Testis (tissue), 3 donors: ENCODE results near the gene S100A5. TPM values are rescaled to one million over a fixed set of nuclear protein-coding genes. Genes with fewer than 3 reads are reported as not detected.

ENCODE experiments used
- DNase-seq: peaks from one replicate; pipeline ENCODE4 v3.0.0-alpha.2; 2019
- H3K27ac ChIP-seq, 2 donors: fragments of 200-600 bp; sonication (generic); one replicate each; pipeline ENCODE4 v1.5.1; 2019
- H3K27me3 ChIP-seq: fragments of 200-600 bp; sonication (generic); one replicate; pipeline ENCODE4 v1.5.1; 2019
- H3K36me3 ChIP-seq: fragments of 200-600 bp; sonication (generic); one replicate; pipeline ENCODE4 v1.5.1; 2017; ENCODE audit warnings: low read depth; ENCODE audit errors: missing control alignments
- H3K4me1 ChIP-seq: fragments of 200-600 bp; sonication (generic); one replicate; pipeline ENCODE4 v1.5.1; 2019
- H3K4me3 ChIP-seq, 2 donors: fragments of 200-600 bp; sonication (generic); one replicate each; pipeline ENCODE4 v1.5.1; 2017 to 2019
- H3K9me3 ChIP-seq: fragments of 200-600 bp; sonication (generic); one replicate; pipeline ENCODE4 v1.5.1; 2017
- CTCF ChIP-seq, 3 experiments: fragments of 450-650 bp in 2 of 3; fragments of 200-600 bp in 1 of 3; sonication (generic) in 1 of 3; IDR thresholded peaks; one replicate each; pipeline ENCODE4 v1.5.1; 2016 to 2019; ENCODE audit warnings: antibody characterized with exemption in 3 of 3, mild to moderate bottlenecking in 2 of 3, moderate library complexity in 1 of 3
- POLR2A ChIP-seq: fragments of 450-650 bp; IDR thresholded peaks from one replicate; pipeline ENCODE4 v1.6.1; 2017; ENCODE audit warnings: antibody characterized with exemption, mild to moderate bottlenecking, moderate library complexity
- WGBS, 2 donors: methylation state at CpG; one replicate each; pipeline ENCODE4 v1.1.5; 2018; 5-methylcytosine and 5-hydroxymethylcytosine counted together
- intact Hi-C: fragments of 100-400 bp; cut with DNase I; formaldehyde crosslinking; loops from one replicate; pipeline ENCODE4 v1.15.1; 2023; ENCODE audit warnings: low total_unique reads
- polyA plus RNA-seq: library from polyadenylated mRNA; stranded (reverse); fragments of 350-450 nt; fragmentation: Illumina TruSeq; extraction: RNeasy Lipid Tissue Mini Kit (QIAGEN cat#74804); gene quantifications from one replicate; pipeline ENCODE4 v1.2.3, GENCODE V29; 2014; ENCODE audit warnings: low read depth, low replicate concordance; ENCODE audit not compliant: insufficient read depth
- total RNA-seq, 2 donors: library from RNA; depleted of rRNA; stranded (reverse); fragments of >200 nt; gene quantifications; one replicate each; pipeline ENCODE4 v1.2.3, GENCODE V29; 2016

The S100A5 gene
- total and polyA plus RNA-seq, 3 donors from 2014 or later: 1.3 TPM; not detected in 2

- Histone ChIP-seq H3K27me3 (no peaks in the 10 kb centered on the region), H3K9me3 (no peaks in the 10 kb centered on the region), H3K4me3 (no peak overlapping the region), H3K36me3 (no peaks in the 10 kb centered on the region), H3K4me1 (peaks cover 11% of the 10 kb centered on the region), H3K27ac (no peak overlapping the region)
- DNase-seq: no peak
- TF ChIP-seq CTCF (IDR thresholded peaks at IDR 0.05) (no peak), POLR2A (no peak)
- intact Hi-C loops: no loop called here
- 58 to 77% methylated on average over 10 to 13 of the region's 13 CpGs for WGBS, 2 donors
Observed at GRCh38 chr1:153541641-153542590, 1.2 kb upstream of the S100A5 start.

GRCh38 chr1:153539395-153540093, 1.2 kb downstream of the S100A5 start:
- WGBS, 2 donors: 90 to 91% methylated on average over 4 of the region's 4 CpGs
- Histone ChIP-seq H3K36me3 (no peaks in the 10 kb centered on the region), H3K4me1 (no peaks in the 10 kb centered on the region), H3K4me3 (no peak overlapping the region), H3K27ac (no peak overlapping the region), H3K9me3 (no peaks in the 10 kb centered on the region), H3K27me3 (no peaks in the 10 kb centered on the region)
- no peak for TF ChIP-seq CTCF (IDR thresholded peaks at IDR 0.05)
- TF ChIP-seq POLR2A: no peak
- no peak for DNase-seq
- intact Hi-C loops: no loop called here

GRCh38 chr1:153538315-153538821, 2.4 kb downstream of the S100A5 start:
- TF ChIP-seq CTCF (IDR thresholded peaks at IDR 0.05) (no peak), POLR2A (no peak)
- Histone ChIP-seq H3K27ac (no peak overlapping the region), H3K4me3 (no peak overlapping the region), H3K27me3 (no peaks in the 10 kb centered on the region), H3K9me3 (no peaks in the 10 kb centered on the region), H3K36me3 (no peaks in the 10 kb centered on the region), H3K4me1 (peaks cover 10% of the 10 kb centered on the region)
- WGBS, 2 donors: 83 to 95% methylated on average over 5 to 6 of the region's 6 CpGs
- DNase-seq: no peak
- intact Hi-C loops: no loop called here

GRCh38 chr1:153537376-153537730, 3.4 kb downstream of the S100A5 start:
- no peak for DNase-seq
- H3K4me3 ChIP-seq: no peak overlapping the region
- H3K27me3 ChIP-seq: no peaks in the 10 kb centered on the region
- no peaks in the 10 kb centered on the region for H3K9me3 ChIP-seq
- intact Hi-C loops: no loop called here
- no peak overlapping the region for H3K27ac ChIP-seq
- 85 to 97% methylated on average over 5 to 6 of the region's 6 CpGs for WGBS, 2 donors
- TF ChIP-seq POLR2A (no peak), CTCF (IDR thresholded peaks at IDR 0.05) (no peak)
- H3K4me1 ChIP-seq: peaks cover 15% of the 10 kb centered on the region
- no peaks in the 10 kb centered on the region for H3K36me3 ChIP-seq
